CD4-positive, alpha-beta T cell (primary cell): Measurements from ENCODE around the gene LRAT. TPM values are rescaled to one million over a fixed set of nuclear protein-coding genes. Genes with fewer than 3 reads are reported as not detected.

ENCODE experiments used
- ATAC-seq: fragments of 200-7000 bp; cut with Tn5 transposase; one replicate; pipeline ENCODE4 v1.10.0; 2022; ENCODE audit warnings: mild to moderate bottlenecking; ENCODE audit not compliant: poor library complexity
- CTCF ChIA-PET: fragments of 350-600 bp; sonication (Branson Sonifier 250); formaldehyde crosslinking; loops from one replicate; lab custom pipeline; 2021; ENCODE audit warnings: antibody characterized with exemption, inconsistent platforms; lab: Charles Lee
- POLR2A ChIA-PET: fragments of 350-600 bp; sonication (Branson Sonifier 250); formaldehyde crosslinking; loops from one replicate; lab custom pipeline; 2021; ENCODE audit warnings: antibody characterized with exemption, inconsistent platforms; lab: Charles Lee
- DNase-seq, 14 experiments: peaks; one replicate each; pipeline ENCODE4 v3.0.0-alpha.2; 2013 to 2020; ENCODE audit warnings: mixed read lengths in 2 of 14
- H3K27ac ChIP-seq, 2 donors: one replicate each; pipeline versions ENCODE4 v1.5.1 to v1.7.0; 2013; ENCODE audit warnings: low read length in 2 of 2, low read depth in 1 of 2, mild to moderate bottlenecking in 1 of 2
- H3K27me3 ChIP-seq, 2 experiments: 1 replicate in 1 of 2; 2 replicates in 1 of 2; pipeline versions ENCODE4 v1.6.1 to v1.7.0; 2013; ENCODE audit warnings: low read length in 2 of 2, control low read depth in 1 of 2, mild to moderate bottlenecking in 1 of 2, moderate library complexity in 1 of 2; ENCODE audit not compliant: insufficient read depth in 2 of 2, control insufficient read depth in 1 of 2
- H3K36me3 ChIP-seq: one replicate; pipeline ENCODE4 v1.6.1; 2013; ENCODE audit warnings: low read length, control low read depth; ENCODE audit not compliant: insufficient read depth
- H3K4me1 ChIP-seq: one replicate; pipeline ENCODE4 v1.6.1; 2013; ENCODE audit warnings: low read length, control low read depth; ENCODE audit not compliant: insufficient read depth
- H3K4me3 ChIP-seq: one replicate; pipeline ENCODE4 v1.5.1; 2013; ENCODE audit warnings: mild to moderate bottlenecking, low read length, moderate library complexity
- H3K9me3 ChIP-seq, 2 experiments: 1 replicate in 1 of 2; 2 replicates in 1 of 2; pipeline versions ENCODE4 v1.6.1 to v1.7.0; 2013; ENCODE audit warnings: low read length in 2 of 2, mild to moderate bottlenecking in 2 of 2, control low read depth in 1 of 2, moderate library complexity in 1 of 2; ENCODE audit not compliant: control insufficient read depth in 1 of 2, insufficient read depth in 1 of 2
- H3K27ac Mint-ChIP-seq: one replicate; pipeline ENCODE4 v1.8.0; 2020; ENCODE audit warnings: mixed read lengths
- H3K27me3 Mint-ChIP-seq: one replicate; pipeline ENCODE4 v1.8.0; 2021; ENCODE audit warnings: mixed read lengths
- H3K36me3 Mint-ChIP-seq: one replicate; pipeline ENCODE4 v1.8.0; 2021; ENCODE audit warnings: low read depth, mixed read lengths
- H3K4me1 Mint-ChIP-seq: one replicate; pipeline ENCODE4 v1.8.0; 2021; ENCODE audit warnings: low read depth, mixed read lengths
- H3K4me3 Mint-ChIP-seq: one replicate; pipeline ENCODE4 v1.8.0; 2020; ENCODE audit warnings: mild to moderate bottlenecking, mixed read lengths
- H3K9me3 Mint-ChIP-seq: one replicate; pipeline ENCODE4 v1.8.0; 2020; ENCODE audit warnings: mixed read lengths
- intact Hi-C, 2 experiments: fragments of 100-400 bp; cut with DNase I in 1 of 2; cut with micrococcal nuclease in 1 of 2; formaldehyde crosslinking; loops; one replicate each; pipeline versions ENCODE4 v1.15.1 to v1.9.0; 2023 to 2025; cut with DNase I, micrococcal nuclease
- total RNA-seq, 174 experiments: library from RNA in 2 of 174; stranded (reverse) in 2 of 174; gene quantifications; one replicate each; pipeline ENCODE4 v1.2.3 and lab custom pipeline; 2021 to 2026
- TF ChIP-seq, protein P1 (sequence below): fragments of 200-600 bp; IDR thresholded peaks from one replicate; pipeline ENCODE4 v1.8.0; 2022; ENCODE audit warnings: antibody characterized with exemption, mild to moderate bottlenecking

LRAT gene
- total RNA-seq, 2 experiments from 2014 or later, result not detected

DNA sequence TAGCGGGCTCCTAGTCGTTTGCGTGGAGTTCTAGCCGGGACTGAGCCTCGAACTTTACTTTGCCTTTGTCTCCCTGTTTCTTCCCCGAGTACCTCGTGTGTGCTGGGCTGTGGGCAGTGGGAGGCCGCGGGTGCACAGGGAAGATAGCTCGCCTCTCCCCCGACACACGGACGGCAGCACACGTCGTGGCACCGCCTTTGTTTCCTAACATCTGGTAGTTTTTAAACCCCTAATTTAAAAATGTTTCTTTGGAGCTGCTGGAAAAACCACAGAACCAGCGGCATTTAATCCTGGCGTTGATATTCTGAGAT lies 38.1 kb downstream of the LRAT start:
- no peaks in the 10 kb centered on the region for H3K4me1 ChIP-seq
- H3K27ac ChIP-seq, result no peak overlapping the region
- CTCF ChIA-PET, result no interaction called here
- no peaks in the 10 kb centered on the region for H3K36me3 ChIP-seq
- intact Hi-C loops, result no loop called here
- no peak overlapping the region for H3K4me3 Mint-ChIP-seq
- TF ChIP-seq, protein P1, sequence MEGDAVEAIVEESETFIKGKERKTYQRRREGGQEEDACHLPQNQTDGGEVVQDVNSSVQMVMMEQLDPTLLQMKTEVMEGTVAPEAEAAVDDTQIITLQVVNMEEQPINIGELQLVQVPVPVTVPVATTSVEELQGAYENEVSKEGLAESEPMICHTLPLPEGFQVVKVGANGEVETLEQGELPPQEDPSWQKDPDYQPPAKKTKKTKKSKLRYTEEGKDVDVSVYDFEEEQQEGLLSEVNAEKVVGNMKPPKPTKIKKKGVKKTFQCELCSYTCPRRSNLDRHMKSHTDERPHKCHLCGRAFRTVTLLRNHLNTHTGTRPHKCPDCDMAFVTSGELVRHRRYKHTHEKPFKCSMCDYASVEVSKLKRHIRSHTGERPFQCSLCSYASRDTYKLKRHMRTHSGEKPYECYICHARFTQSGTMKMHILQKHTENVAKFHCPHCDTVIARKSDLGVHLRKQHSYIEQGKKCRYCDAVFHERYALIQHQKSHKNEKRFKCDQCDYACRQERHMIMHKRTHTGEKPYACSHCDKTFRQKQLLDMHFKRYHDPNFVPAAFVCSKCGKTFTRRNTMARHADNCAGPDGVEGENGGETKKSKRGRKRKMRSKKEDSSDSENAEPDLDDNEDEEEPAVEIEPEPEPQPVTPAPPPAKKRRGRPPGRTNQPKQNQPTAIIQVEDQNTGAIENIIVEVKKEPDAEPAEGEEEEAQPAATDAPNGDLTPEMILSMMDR, result no peak
- no peaks in the 10 kb centered on the region for H3K36me3 Mint-ChIP-seq
- POLR2A ChIA-PET, result no interaction called here
- H3K4me3 ChIP-seq, result no peak overlapping the region
- H3K27ac Mint-ChIP-seq, result no peak overlapping the region
- H3K27me3 ChIP-seq, result peaks cover 3 to 5% of the 10 kb centered on the region in 2 experiments
- H3K9me3 ChIP-seq, result peaks cover 0 to 13% of the 10 kb centered on the region in 2 experiments
- peaks cover 2% of the 10 kb centered on the region for H3K9me3 Mint-ChIP-seq
- no peak for ATAC-seq
- peaks cover 46% of the 10 kb centered on the region for H3K27me3 Mint-ChIP-seq
- DNase-seq, result no peak
- H3K4me1 Mint-ChIP-seq, result no peaks in the 10 kb centered on the region

Other genes with a start within 250 kb of the LRAT start
- gene PLRG1, start 193.6 kb upstream of the LRAT start, total RNA-seq, result 10 to 100 TPM; 41.1 to 44.8 TPM
- gene FGB, start 181.0 kb upstream of the LRAT start, total RNA-seq, result not detected
- gene FGA, start 153.3 kb upstream of the LRAT start, total RNA-seq, result not detected
- gene FGG, start 131.3 kb upstream of the LRAT start, total RNA-seq, result not detected
- gene RBM46, start 37.3 kb downstream of the LRAT start, total RNA-seq, result not detected